MM.1S (cell line): Measurements from ENCODE around the gene COL5A1.

Experiments
- DNase-seq: peaks from one replicate; pipeline ENCODE4 v3.0.0-alpha.2; 2015
- H2AFZ ChIP-seq: fragments of 300-600 bp; sonication (generic); 2 replicates; pipeline ENCODE4 v1.6.0; 2016; ENCODE audit warnings: antibody characterized with exemption, low read length
- H3F3A ChIP-seq: fragments of 300-600 bp; sonication (generic); 2 replicates; pipeline ENCODE4 v1.6.1; 2016; ENCODE audit warnings: mild to moderate bottlenecking, antibody characterized with exemption, low read length, moderate library complexity, mixed read lengths; ENCODE audit not compliant: insufficient read depth
- H3K27ac ChIP-seq: fragments of 300-600 bp; sonication (generic); 2 replicates; pipeline ENCODE4 v1.5.1; 2016; ENCODE audit warnings: mild to moderate bottlenecking, low read length
- H3K27me3 ChIP-seq: fragments of 300-600 bp; sonication (generic); replicated peaks from 2 replicates; pipeline ENCODE4 v1.6.0; 2016; ENCODE audit warnings: low read length; ENCODE audit not compliant: insufficient read depth
- H3K36me3 ChIP-seq: fragments of 300-600 bp; sonication (generic); replicated peaks from 2 replicates; pipeline ENCODE4 v1.6.1; 2016; ENCODE audit warnings: mild to moderate bottlenecking, low read length, mixed read lengths; ENCODE audit not compliant: insufficient read depth
- H3K4me1 ChIP-seq: fragments of 300-600 bp; sonication (generic); 2 replicates; pipeline ENCODE4 v1.6.1; 2016; ENCODE audit warnings: low read length, mixed read lengths
- H3K4me2 ChIP-seq: fragments of 300-600 bp; sonication (generic); 2 replicates; pipeline ENCODE4 v1.6.0; 2016; ENCODE audit warnings: low read depth, low read length
- H3K4me3 ChIP-seq: fragments of 300-600 bp; sonication (generic); 2 replicates; pipeline ENCODE4 v1.5.1; 2016; ENCODE audit warnings: low read length, mixed read lengths
- H3K79me2 ChIP-seq: fragments of 300-600 bp; sonication (generic); 2 replicates; pipeline ENCODE4 v1.6.1; 2016; ENCODE audit warnings: mixed run types, low read length, mixed read lengths
- H3K9ac ChIP-seq: fragments of 300-600 bp; sonication (generic); 2 replicates; pipeline ENCODE4 v1.6.1; 2016; ENCODE audit warnings: low read length, mixed read lengths
- H3K9me2 ChIP-seq: fragments of 300-600 bp; sonication (generic); replicated peaks from 2 replicates; pipeline ENCODE4 v1.6.1; 2016; ENCODE audit warnings: mild to moderate bottlenecking, low read length, mixed read lengths; ENCODE audit not compliant: insufficient read depth
- H3K9me3 ChIP-seq: fragments of 300-600 bp; sonication (generic); replicated peaks from 2 replicates; pipeline ENCODE4 v1.6.1; 2016; ENCODE audit warnings: mild to moderate bottlenecking, low read length, mixed read lengths; ENCODE audit not compliant: insufficient read depth
- H4K20me1 ChIP-seq: fragments of 300-600 bp; sonication (generic); 2 replicates; pipeline ENCODE4 v1.6.1; 2016; ENCODE audit warnings: mild to moderate bottlenecking, low read length, moderate library complexity, mixed read lengths; ENCODE audit not compliant: insufficient read depth
- EZH2 ChIP-seq: fragments of 300-600 bp; sonication (generic); optimal IDR thresholded peaks from 2 replicates; pipeline ENCODE3; 2017; ENCODE audit warnings: low read depth, mild to moderate bottlenecking, antibody characterized with exemption, low read length, mixed read lengths
- EZH2phosphoT487 ChIP-seq: fragments of 300-600 bp; sonication (generic); IDR thresholded peaks from 2 replicates; pipeline ENCODE4 v1.6.1; 2018; ENCODE audit warnings: antibody characterized with exemption, low read length
- TF ChIP-seq, protein P1 (sequence below): fragments of 300-600 bp; sonication (generic); IDR thresholded peaks from 2 replicates; pipeline ENCODE4 v1.5.1; 2016; ENCODE audit warnings: antibody characterized with exemption, low read length, mixed read lengths

COL5A1 gene

DNA sequence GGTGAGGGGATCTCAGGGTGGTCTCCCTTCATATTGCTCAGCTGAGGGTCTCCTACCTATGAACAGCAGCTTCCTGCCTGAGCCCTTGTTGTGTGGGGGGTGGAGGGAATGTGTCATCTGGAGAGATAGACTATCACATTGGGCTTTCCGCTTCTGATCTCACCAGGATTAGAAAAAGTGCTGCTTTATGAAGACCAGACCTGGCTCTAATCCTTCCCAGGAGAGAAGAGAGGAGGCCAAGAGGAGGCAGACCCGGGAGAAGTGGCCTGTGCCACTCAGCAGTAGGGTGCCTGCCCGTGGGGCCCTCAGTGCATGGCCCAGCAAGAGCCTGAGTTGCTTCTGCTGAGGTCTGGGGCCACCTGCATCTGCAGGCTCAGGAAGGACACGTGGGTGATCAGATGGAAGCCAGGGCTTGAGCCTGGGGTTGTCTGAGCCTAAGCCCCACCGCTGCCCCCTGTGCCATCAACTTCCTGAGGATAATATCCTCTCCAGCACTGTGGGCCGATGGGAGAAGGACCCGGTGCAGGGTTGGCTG, 22.1 kb upstream of the COL5A1 start:
- Histone ChIP-seq H3K9me2 (no peaks in the 10 kb centered on the region), H2AFZ (no peak overlapping the region), H3K9ac (no peak overlapping the region), H3K79me2 (no peaks in the 10 kb centered on the region), H3K27me3 (peaks cover 93% of the 10 kb centered on the region), H3K36me3 (no peaks in the 10 kb centered on the region), H3K4me1 (no peaks in the 10 kb centered on the region), H4K20me1 (no peaks in the 10 kb centered on the region), H3K9me3 (no peaks in the 10 kb centered on the region), H3K4me2 (no peak overlapping the region), H3K4me3 (no peak overlapping the region), H3K27ac (no peak overlapping the region), H3F3A (no peaks in the 10 kb centered on the region)
- no peak for DNase-seq
- no peak for TF ChIP-seq EZH2
- TF ChIP-seq, protein P1, sequence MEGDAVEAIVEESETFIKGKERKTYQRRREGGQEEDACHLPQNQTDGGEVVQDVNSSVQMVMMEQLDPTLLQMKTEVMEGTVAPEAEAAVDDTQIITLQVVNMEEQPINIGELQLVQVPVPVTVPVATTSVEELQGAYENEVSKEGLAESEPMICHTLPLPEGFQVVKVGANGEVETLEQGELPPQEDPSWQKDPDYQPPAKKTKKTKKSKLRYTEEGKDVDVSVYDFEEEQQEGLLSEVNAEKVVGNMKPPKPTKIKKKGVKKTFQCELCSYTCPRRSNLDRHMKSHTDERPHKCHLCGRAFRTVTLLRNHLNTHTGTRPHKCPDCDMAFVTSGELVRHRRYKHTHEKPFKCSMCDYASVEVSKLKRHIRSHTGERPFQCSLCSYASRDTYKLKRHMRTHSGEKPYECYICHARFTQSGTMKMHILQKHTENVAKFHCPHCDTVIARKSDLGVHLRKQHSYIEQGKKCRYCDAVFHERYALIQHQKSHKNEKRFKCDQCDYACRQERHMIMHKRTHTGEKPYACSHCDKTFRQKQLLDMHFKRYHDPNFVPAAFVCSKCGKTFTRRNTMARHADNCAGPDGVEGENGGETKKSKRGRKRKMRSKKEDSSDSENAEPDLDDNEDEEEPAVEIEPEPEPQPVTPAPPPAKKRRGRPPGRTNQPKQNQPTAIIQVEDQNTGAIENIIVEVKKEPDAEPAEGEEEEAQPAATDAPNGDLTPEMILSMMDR: no peak
- TF ChIP-seq EZH2phosphoT487: no peak

DNA sequence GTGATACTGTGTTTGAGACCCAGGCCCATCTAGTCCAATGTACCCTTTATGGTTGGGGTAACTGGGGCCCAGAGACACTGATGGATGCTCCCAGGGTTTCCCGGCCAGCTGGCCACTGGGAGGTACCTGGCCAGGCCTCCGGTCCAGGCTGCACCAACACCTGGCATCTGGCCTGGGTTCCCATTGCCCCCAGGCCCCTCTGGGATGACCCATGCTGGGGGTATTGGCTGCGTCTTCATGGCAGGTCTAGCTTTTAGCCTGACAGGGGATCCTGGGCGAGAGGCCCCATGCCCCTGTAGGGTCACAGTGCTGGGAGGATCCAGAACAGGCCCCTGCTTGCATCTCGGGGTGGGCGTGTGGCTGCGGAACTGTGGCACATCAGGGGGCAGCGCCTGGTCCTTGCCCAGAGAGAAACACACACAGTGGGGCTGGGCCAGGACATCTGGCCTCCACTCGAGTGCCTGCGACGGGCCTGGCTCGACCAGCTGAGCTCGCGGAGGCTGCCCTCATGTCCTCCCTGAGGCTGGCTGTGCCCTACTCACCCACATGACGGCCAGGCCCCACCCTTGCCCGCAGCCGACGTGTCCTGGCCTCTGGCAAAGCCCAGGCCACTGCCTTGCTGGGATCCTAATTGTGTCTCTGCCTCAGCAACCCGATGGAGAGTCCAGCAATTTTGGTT, 21.5 kb upstream of the COL5A1 start:
- no peak for TF ChIP-seq EZH2phosphoT487
- TF ChIP-seq EZH2: no peak
- TF ChIP-seq, protein P1: no peak
- Histone ChIP-seq H3K27me3 (peaks cover 93% of the 10 kb centered on the region), H3K4me3 (no peak overlapping the region), H4K20me1 (no peaks in the 10 kb centered on the region), H3K27ac (no peak overlapping the region), H2AFZ (no peak overlapping the region), H3K79me2 (no peaks in the 10 kb centered on the region), H3K9me2 (no peaks in the 10 kb centered on the region), H3K9ac (no peak overlapping the region), H3F3A (no peaks in the 10 kb centered on the region), H3K9me3 (no peaks in the 10 kb centered on the region), H3K36me3 (no peaks in the 10 kb centered on the region), H3K4me1 (no peaks in the 10 kb centered on the region), H3K4me2 (no peak overlapping the region)
- DNase-seq: no peak

DNA sequence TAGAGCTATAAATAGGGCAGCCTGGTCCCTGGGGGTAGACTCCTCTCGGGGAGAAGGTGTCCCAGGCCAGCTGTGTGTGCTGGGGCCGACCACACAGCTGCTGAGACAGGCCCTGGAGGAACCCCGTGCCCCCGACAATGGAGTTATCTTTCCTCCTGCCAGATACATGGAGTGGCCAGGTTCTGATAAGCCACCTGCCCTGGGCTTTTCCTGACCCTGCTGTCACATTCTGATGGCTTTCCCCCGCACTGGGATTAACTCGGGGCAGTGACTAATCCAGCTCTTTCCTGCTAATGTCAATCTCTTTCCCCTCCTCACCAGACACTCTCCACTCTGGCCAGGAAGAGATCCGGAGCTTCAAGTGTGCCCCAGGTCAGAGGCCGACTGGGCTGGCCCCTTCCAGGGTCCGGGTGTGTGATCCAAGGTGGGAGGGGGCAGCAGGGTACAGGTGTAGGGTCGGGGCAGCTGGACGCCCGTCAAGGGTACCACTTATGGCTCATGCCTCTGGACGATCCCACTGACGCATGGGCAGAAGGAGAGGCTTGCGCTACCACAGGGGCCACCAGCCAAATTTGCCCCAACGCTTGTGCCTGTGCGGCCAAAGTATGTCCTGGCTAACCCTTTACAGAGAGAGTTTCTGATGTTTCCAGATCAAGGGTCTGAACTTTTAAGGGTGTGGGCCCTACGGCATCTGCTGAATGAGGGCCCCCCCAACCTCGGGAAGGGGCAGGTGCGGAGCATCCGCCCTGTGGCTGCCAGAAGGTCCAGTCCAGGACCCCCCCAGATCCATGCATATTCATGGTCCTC, 20.6 kb upstream of the COL5A1 start:
- Histone ChIP-seq H3K4me1 (no peaks in the 10 kb centered on the region), H3K4me3 (no peak overlapping the region), H4K20me1 (no peaks in the 10 kb centered on the region), H3K9ac (no peak overlapping the region), H3K36me3 (no peaks in the 10 kb centered on the region), H3K27ac (no peak overlapping the region), H3K9me2 (no peaks in the 10 kb centered on the region), H3F3A (no peaks in the 10 kb centered on the region), H3K27me3 (peaks cover 93% of the 10 kb centered on the region), H3K4me2 (no peak overlapping the region), H3K9me3 (no peaks in the 10 kb centered on the region), H3K79me2 (no peaks in the 10 kb centered on the region), H2AFZ (no peak overlapping the region)
- no peak for DNase-seq
- TF ChIP-seq EZH2 (no peak), EZH2phosphoT487 (no peak)
- TF ChIP-seq, protein P1: no peak
